Right hindlimb (tissue), 1 donor: ENCODE measurements around the gene AMIGO2.

Source experiments
- DNase-seq: peaks from one replicate; pipeline ENCODE4 v3.0.0-alpha.2; 2018

AMIGO2 gene

DNA sequence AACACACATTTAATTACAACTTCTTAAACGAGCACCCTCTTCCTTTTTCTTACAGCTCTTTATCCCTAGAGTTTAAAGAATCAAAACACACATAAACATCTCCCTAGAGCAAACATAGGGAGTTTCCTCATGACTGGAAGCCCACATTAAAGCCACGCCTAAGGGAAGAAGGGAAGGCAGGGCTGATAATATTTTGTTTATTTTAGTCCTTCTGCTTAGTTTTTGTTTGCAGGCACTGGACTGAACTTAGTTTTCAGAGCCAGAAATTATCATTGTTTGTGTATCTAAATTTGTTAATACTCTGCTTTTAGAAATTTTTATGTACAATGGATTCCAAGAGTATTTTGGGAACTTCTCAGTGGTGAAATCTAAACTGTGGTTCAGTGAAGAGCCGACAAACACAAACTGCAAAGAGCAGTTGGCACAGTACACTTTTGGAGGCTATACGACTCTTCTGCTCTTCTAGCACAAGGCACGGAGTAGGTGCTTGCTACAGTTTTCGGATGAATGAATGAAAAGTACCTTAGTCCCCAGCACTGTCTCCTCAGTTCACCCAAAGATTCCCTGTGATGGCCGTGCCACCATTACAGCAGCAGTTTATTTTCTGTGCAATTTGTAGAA lies 17.6 kb upstream of the AMIGO2 start:
- DNase-seq: no peak

DNA sequence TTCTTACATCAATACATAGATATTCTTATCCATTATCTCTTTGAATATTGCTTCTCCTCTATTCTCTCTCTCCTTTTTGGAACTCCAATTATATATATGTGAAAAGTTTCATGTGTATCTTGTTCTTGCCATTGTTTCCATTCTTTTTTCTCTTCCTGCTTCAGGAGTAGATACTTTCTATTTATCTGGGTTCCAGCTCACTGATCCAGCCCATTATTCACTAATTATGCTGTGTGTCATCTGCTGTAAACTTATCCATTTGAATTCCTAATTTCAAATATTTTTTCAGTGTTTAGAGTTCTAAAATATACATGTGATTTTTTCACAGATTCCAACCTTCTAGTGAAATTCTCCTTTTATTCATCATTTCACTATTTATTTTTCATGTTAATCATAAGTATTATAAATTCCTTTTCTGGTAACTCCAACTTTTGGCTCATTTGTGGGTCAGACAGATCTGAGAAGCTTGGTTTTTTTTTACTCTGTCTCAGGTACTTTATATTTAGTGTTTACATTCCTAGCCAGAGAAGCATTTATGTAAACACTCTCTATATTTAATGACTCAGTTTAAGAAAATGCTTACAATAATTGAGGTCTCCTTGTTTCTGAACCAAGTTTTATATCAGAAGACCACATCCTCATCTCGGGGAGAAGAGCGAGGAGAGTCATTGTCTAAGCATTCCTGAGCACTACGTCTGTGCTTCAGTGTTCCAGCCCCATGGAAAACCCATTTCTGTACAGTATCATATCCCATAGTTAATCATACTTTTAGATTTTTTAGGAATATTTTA lies 15.9 kb upstream of the AMIGO2 start:
- no peak for DNase-seq

DNA sequence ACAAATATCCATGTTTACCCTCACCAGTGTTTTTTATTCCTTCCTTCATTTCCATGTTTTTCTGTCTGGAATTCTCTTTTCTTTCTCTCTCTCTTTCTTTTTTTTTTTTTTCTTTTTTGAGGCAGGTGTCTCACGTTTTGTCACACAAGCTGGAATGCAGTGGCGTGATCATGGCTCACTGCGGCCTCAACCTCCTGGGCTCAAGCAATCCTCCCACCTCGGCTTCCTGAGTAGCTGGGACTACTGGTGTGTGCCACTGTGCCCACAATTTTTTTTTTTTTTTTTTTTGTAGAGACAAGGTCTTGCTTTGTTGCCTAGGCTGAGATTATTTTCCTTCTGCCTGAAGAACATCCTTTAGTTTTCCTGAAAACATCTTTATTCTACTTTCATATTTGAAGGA lies 15.0 kb upstream of the AMIGO2 start:
- no peak for DNase-seq

- no peak for DNase-seq
Observed at GRCh38 chr12:47091009-47091408, 11.2 kb upstream of the AMIGO2 start.

DNA sequence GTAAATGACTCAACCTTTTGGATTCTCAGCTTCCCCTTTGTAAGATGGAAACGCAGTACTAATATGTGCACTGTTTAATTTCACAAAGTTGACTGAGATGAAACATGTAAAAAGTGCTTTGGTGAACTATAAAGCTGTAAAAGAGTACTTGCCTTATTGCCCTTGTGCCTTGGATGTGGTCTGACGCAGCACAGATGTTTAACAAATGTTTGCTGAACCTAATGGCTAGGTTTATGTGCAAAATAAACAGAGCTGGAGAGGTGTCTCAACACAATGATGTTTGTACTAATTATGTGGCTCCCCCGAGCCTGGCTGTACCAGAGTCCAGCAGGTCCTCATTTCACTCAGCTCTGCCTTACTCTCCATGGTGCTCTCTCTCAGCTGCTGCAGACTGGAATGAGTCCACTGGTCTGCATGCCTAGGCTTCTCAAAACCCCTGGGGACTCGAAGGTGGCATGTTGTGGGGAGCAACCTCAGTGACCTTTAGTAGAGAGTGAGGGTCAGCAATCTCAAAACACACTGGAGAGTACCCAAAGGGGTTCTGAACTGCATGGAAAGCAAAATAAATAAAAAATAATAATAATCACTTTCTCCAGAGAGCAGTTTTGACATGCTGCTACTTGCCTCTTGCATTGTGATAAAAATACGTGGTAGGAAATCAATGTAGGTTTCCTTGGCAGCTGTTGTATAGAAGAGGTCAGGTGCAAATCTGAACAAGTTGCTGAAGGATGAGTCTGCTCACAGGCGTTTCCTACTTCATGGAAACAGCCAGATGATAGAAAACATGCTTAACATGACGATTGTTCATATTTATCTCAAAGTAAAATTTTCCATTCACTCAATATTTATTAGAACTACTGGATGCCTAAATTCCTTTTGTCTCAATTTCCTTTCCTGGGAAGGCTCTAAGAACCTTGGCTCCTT lies 8.5 kb upstream of the AMIGO2 start:
- DNase-seq: no peak

DNA sequence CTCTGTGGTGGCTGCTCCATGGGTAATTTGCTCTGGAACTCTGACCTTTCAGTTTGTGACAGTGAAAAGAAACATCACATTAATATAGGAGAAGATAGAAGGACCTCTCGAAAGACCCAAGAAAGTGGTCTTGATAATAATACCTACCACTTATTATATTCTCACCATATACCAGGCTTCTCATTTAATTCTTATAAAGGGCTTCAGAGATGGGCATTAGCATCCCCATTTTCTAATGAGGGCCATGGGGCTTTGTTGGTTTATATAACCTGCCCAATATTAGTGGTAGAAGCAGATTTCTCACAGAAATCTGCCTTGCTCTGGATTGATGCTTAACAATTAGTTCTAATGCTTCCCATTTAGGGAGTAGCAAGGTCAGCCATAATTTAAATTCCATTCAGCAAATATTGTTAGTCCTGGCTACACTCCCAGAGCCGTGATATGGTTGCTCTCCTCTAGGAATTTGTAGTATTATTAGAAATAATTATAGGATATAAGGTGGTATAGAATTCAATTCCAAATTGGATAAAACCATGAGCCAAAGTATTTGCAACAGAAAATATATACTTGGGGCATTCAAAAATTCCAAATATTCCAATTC lies 7.4 kb upstream of the AMIGO2 start:
- DNase-seq: no peak

- DNase-seq: no peak
Observed at GRCh38 chr12:47085815-47086252, 6.1 kb upstream of the AMIGO2 start.

- DNase-seq: no peak
Observed at GRCh38 chr12:47084172-47084571, 4.4 kb upstream of the AMIGO2 start.

DNA sequence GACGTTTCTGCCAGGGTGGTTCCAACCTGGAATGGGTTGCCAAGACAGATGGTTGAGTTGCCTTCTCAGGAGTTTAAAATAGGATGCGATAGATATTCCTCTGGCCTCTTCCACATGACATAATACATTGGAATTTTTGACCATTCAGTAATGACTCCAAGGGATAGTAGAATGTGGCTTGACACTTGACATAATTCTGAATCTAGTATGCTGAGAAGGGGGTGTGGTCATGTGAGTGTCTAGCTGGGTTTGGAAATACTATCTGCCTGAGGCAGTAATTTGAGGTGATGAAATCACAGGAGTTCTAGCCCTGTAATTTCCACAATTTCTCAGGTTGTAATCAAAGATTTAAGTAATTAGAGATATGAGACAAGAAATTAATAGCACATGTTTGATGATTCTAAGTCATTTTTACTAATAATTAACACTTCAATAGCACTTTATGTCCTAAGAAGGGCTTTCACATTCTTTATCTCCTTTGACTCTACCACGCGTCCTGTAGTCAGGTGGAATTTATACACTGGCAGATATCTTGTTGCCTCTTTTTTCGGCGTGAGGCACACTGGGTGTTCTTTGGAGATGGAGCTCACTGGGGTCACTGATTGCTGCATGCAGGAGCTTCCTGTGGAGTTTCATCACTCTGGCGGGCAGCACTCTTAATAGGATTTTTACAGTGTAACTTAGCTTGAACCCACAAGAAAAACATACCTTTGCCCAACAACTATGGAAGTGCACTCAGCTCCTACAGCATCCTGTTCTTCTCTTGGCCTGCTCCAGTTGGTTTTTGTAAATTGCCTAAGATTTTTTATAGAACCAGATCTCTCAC lies 3.2 kb upstream of the AMIGO2 start:
- no peak for DNase-seq

DNA sequence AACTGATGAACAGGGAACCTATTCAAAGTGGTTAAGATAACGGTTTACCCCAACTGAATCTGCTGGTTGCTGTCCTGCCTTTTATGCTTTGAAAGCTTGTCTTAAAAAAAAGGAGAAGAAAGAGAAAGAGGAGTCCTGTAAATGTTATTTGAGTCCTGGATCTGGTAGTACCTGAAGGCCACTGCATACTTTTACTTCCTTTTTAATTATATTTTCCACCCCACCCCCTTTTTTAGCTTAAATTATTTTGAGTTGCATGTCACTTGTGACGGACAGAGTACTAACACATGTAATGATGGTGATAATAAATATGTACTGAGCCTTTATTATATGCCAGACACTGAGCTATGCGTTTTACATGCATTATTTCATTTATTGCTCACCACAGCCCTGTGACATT lies 2.5 kb upstream of the AMIGO2 start:
- no peak for DNase-seq

GRCh38 chr12:47080725-47081502 lies 1.2 kb upstream of the AMIGO2 start:
- DNase-seq: no peak

GRCh38 chr12:47079981-47080724 lies 394 bp upstream of the AMIGO2 start:
- DNase-seq: peak; percentile 58

GRCh38 chr12:47078733-47079467 lies 859 bp downstream of the AMIGO2 start:
- DNase-seq: no peak

DNA sequence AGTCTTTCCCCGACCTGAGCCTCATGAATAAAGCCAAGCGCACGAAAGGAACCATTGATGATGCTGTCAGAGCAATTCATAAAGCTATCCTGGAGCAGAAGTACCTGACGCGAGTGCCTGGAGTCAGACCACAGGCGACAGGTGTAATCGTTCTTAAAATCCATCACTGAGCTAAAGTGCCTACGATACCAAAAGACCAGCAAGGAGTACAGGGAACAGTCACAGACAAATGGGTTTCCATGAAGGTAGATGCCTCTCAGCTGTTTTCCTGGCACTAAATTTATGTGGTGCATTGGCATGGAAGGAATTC lies 1.7 kb downstream of the AMIGO2 start:
- DNase-seq: no peak

DNA sequence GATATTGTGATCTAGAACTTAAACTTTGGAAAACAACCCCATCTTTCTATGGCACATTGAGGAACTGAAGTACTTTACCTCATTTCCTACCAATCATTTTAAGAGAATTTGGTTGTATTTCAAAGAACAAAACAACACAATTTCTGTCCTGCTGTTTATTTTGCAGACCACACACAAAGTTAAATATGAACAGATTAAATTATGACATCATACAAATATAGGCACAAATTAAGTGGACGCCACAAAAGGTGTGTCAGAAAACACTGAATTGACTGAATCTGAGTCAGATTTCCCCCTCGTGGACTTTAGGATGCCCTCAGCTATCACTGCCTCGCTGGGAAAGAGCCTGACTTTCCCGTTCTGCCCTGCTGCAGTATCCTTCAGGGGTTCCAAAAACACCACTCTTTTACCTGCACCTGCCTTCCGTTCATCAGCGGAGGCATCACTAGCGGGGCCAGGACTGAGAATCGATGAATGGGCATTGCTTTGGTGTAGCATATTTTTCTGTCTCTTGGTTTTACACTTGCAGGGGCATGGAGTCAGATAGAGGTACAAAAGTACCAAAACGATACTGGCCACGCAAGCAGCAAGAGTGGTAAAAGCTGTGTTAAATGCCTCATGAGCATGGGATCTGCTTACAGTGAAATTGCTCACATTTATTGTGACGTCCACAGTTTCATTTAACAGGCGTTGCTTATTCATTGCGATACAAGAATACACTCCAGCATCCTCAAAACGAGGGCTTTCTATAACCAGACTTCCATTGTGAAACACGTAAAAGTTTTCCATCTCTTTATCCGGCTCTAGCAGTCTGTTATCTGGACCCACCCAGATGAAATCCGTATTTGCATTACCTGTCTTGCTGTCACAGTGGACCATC lies 2.3 kb downstream of the AMIGO2 start:
- DNase-seq: no peak

DNA sequence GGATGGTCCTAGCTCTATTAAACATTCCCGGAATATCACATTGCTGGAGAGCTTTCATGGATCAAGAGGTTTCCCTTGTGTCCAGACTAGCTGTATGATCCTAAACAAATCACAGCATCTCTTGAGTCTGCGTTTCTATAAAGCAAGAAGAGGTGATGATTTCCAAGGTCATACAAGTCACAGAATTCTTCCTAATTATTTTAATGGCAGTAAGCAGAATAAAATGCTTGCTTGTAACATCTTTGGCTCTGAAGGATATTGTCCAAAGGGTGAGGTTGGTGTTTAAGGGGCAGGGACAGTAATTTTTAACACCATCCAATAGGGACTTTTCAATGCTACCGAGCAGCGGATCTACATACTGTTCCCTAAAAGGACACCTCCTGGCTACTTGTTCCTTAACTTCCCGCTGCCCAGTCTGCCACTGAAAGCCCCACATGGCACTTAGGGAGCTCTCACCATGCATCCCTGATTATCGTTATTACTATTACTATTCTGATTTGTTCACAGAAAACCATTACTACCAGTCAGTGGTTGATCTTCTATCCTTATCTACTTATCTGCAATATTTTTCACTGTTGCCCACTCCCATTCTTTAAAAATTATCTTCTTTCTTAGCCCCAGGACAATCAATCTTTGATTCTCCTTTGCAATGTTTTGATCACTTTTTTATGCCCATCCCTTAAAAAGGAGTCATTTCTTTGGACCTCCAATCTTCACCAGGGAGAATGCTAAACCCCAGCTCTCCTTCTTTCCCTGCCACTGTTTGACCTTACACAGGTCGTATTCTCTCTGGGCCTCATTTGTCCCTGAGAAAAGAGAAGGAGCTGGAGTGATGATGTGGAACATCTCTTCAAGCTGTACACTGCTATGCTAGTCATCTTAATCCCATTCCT lies 4.3 kb downstream of the AMIGO2 start:
- no peak for DNase-seq

GRCh38 chr12:47074757-47075156 lies 5.0 kb downstream of the AMIGO2 start:
- no peak for DNase-seq

DNA sequence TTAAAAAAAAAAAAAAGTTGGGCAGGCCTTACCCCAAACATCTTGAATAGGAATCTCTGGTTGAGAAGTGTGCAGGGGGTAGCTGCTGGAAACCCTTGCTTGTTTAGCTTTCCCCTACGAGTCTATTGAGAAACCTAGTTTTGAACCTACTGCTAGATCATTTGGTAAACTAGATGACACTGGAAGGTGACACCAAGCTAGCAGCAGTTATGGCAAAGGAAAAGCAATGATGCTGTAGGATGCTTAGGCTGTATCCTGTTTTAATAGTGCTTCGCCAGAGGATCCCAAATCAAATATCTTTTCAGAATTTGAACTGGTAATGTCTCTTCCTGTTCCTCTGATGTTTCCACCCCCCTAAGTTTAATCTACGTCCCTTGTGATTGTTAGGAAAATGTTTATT lies 5.8 kb downstream of the AMIGO2 start:
- DNase-seq: no peak
